AG04449 (cell line): ENCODE measurements around the gene STH.

Experiments
- CTCF ChIA-PET: fragments of 350-600 bp; formaldehyde crosslinking; extraction: SDS; loops from one replicate; lab custom pipeline; 2021; ENCODE audit warnings: antibody characterized with exemption; lab: Yijun Ruan, JAX
- POLR2A ChIA-PET: fragments of 400-600, 350-600 bp; formaldehyde crosslinking; extraction: SDS; loops from one replicate; lab custom pipeline; 2020; ENCODE audit warnings: antibody characterized with exemption, inconsistent platforms; lab: Yijun Ruan, JAX
- DNase-seq: peaks from one replicate; pipeline ENCODE4 v3.0.0-alpha.2; 2010; ENCODE audit warnings: low read depth, low spot score
- H3K4me3 ChIP-seq: 2 replicates; pipeline ENCODE4 v1.5.1; 2011; ENCODE audit warnings: low read depth, mild to moderate bottlenecking, control low read depth, low read length
- TF ChIP-seq, protein P1 (sequence below): IDR thresholded peaks from one replicate; pipeline ENCODE4 v1.5.1; 2011; ENCODE audit warnings: mild to moderate bottlenecking, moderate library complexity, low read length, control low read depth, inconsistent platforms; ENCODE audit not compliant: insufficient read depth; ENCODE audit errors: missing control alignments

The STH gene

DNA sequence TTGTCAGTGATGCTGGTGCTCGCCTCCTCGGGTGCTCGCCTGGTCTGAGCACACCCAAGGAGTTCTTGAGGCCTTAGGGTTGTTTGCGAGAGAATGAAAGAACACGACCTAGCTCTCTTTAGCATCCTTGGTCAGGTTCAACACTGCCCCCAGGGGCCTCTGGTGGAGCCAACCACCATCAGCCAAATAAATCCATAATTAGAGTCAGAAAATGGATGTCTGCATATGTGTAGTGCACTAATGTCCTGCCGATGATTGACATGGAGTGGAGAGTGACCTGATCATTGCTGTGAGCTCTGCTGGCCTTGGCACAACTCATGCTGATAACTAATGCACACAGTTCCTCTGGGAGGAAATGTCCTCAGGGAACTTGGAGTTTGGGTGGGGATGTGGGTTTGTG, 8.2 kb upstream of the STH start:
- ChIA-PET POLR2A (no interaction called here), CTCF (interaction anchor here (0.9 to 2.8 kb wide), 3 partner anchors 10 to 42 kb away, joined by 5 to 24 read pairs (median 6); no protein-coding TSS in a partner anchor)
- TF ChIP-seq, protein P1, sequence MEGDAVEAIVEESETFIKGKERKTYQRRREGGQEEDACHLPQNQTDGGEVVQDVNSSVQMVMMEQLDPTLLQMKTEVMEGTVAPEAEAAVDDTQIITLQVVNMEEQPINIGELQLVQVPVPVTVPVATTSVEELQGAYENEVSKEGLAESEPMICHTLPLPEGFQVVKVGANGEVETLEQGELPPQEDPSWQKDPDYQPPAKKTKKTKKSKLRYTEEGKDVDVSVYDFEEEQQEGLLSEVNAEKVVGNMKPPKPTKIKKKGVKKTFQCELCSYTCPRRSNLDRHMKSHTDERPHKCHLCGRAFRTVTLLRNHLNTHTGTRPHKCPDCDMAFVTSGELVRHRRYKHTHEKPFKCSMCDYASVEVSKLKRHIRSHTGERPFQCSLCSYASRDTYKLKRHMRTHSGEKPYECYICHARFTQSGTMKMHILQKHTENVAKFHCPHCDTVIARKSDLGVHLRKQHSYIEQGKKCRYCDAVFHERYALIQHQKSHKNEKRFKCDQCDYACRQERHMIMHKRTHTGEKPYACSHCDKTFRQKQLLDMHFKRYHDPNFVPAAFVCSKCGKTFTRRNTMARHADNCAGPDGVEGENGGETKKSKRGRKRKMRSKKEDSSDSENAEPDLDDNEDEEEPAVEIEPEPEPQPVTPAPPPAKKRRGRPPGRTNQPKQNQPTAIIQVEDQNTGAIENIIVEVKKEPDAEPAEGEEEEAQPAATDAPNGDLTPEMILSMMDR, result no peak
- DNase-seq, result no peak
- H3K4me3 ChIP-seq, result no peak overlapping the region

DNA sequence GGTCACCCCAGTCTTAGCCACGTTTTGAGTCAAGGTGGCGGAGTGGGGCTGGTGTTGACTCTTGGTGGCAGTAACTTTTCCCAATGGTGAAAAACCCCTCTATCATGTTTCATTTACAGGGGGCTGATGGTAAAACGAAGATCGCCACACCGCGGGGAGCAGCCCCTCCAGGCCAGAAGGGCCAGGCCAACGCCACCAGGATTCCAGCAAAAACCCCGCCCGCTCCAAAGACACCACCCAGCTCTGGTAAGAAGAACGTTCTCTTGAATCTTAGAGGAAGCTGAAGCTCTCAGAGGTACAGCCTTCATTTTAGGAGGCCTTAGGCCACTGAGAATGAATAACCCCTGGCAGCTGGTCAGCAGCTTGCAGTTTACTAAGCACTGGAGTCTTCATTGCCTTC, 7.7 kb upstream of the STH start:
- no peak for DNase-seq
- TF ChIP-seq, protein P1, result no peak
- H3K4me3 ChIP-seq, result no peak overlapping the region
- ChIA-PET POLR2A (no interaction called here), CTCF (interaction anchor here (1.6 to 2.8 kb wide), 3 partner anchors 12 to 42 kb away, joined by 6 to 24 read pairs (median 8); no protein-coding TSS in a partner anchor)

DNA sequence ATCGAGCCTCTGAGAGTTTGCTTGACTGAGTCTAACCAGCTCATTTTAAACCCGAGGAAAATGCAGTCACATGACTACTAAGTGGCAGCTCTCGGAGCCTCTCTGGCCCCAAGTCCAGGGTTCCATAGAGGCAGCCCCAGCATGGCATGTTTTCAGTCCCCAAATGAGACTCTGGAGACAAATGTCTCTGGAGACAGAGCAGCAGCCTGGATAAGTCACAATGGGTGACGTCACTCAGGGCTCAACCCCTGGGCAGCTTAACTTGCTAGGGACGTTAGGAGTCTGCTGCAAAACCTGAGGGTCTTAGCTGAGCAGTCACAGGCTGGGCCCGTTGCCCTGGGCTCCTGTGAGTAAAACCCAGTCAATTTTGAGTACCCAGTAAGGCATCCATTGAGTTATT, 6.9 kb upstream of the STH start:
- CTCF ChIA-PET, result interaction anchor here (1.6 kb wide), 1 partner anchor 11 kb away, joined by 8 read pairs; no protein-coding TSS in a partner anchor
- POLR2A ChIA-PET, result no interaction called here
- TF ChIP-seq, protein P1, result no peak
- H3K4me3 ChIP-seq, result no peak overlapping the region
- DNase-seq, result no peak

DNA sequence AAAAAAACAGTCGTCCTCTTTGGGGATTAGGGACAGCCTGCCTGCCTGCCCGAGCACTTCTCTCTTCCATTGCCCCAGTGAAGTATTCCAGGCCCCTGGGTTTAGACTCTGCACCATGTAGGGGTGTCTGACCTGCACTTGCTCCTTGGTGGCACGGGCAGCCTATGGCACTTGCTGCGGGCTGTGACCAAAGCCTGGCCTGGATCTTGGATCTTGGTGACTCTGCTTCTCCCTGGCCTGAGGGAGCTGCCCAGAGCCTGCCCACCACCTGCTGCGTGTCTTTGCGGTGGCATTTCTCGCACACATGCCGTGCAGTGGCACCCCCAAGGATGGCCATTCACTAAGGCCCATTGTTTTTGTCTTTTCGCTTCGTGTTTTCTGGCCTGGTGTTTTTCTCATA, 6.1 kb upstream of the STH start:
- CTCF ChIA-PET, result interaction anchor here (1.6 kb wide), 1 partner anchor 10 kb away, joined by 8 read pairs; no protein-coding TSS in a partner anchor
- no peak overlapping the region for H3K4me3 ChIP-seq
- DNase-seq, result no peak
- POLR2A ChIA-PET, result no interaction called here
- TF ChIP-seq, protein P1, result no peak

DNA sequence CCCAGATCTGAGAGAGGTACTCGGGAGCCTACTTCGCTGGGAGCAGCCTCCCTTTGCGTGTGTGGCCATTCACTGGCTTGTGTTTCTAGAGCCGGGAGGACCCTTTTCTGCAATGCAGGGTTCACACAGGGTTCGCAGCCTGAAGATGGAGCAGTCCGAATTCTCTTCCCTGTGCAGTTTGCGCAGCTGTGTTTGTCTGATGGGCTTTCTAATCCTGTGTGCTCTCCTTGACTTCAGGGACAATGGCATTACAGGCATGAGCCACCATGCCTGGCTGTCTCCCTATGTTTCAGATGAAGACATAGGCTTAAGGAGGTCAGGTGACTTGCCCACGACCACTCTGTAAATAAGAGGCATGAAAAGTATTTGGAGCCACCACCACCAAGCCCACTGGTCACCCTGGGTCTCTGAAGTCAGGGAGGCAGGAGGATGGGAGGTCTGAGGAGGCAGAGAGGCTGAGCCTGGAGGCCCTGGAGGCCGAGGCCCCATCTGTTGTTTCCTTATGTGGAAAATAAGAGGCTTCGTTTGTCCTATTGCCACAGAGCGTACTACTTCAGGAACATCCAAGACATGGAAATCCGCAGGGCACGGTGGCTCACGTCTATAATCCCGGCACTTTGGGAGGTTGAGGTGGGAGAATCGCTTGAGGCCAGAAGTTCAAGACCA, 5.0 kb upstream of the STH start:
- ChIA-PET CTCF (no interaction called here), POLR2A (no interaction called here)
- no peak overlapping the region for H3K4me3 ChIP-seq
- no peak for DNase-seq
- TF ChIP-seq, protein P1, result no peak

DNA sequence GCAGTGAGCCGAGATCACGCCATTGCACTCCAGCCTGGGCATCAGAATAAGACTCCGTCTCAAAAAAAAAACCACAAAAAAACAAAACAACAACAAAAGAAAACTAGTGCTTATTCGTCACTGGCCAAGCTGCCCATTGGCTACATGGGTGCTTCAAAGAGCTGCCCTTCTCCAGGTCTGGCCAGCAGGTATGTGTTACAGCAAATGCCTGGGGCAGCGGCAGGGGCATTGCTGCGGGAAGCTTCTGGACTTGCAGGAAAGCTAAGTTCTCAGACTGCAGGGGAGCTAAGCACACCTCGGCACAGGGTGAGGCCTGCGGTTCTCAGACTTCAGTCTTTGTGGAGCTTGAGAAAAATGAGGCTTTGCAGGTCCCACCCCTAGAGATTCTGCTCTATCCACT, 4.1 kb upstream of the STH start:
- ChIA-PET POLR2A (no interaction called here), CTCF (interaction anchor here (1.0 to 1.5 kb wide), 2 partner anchors 10 to 46 kb away, joined by 3 to 4 read pairs; no protein-coding TSS in a partner anchor)

More for the DNA sequence above, 4.1 kb upstream of the STH start:
- no peak overlapping the region for H3K4me3 ChIP-seq
- no peak for DNase-seq
- TF ChIP-seq, protein P1, result no peak
